ENCODE results near the gene MPDZ. TPM values are rescaled to one million over a fixed set of nuclear protein-coding genes. Genes with fewer than 3 reads are reported as not detected.

MPDZ gene
- total RNA-seq, 4 donors from 2014 or later = 59.5 to 105 (median 74.3) TPM

DNA sequence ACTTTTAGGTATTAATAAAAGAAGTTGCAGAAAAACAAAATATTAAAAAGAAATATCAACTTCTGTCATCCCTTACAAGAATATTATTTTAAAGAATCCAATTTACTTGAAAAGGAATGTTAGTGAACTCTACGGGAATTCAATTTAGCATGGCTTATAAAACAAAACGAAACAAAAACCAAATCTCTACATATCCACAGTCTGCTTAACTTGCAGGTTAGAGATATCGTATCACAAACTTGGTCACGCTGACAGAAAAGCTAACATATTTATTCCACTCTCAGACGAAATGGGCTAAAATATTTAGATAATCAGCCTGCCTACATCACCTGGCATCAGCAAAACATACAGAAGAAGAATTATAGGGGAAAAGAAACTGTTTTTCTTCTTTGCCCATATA, 92.7 kb downstream of the MPDZ start:
- TF ChIP-seq POLR2AphosphoS5 (IDR thresholded peaks at IDR 0.05) (no peak), EP300 (IDR thresholded peaks at IDR 0.05) (no peak), POLR2A (IDR thresholded peaks at IDR 0.05; ENCODE audit: low read depth) (no peak)
- TF ChIP-seq, protein P1, sequence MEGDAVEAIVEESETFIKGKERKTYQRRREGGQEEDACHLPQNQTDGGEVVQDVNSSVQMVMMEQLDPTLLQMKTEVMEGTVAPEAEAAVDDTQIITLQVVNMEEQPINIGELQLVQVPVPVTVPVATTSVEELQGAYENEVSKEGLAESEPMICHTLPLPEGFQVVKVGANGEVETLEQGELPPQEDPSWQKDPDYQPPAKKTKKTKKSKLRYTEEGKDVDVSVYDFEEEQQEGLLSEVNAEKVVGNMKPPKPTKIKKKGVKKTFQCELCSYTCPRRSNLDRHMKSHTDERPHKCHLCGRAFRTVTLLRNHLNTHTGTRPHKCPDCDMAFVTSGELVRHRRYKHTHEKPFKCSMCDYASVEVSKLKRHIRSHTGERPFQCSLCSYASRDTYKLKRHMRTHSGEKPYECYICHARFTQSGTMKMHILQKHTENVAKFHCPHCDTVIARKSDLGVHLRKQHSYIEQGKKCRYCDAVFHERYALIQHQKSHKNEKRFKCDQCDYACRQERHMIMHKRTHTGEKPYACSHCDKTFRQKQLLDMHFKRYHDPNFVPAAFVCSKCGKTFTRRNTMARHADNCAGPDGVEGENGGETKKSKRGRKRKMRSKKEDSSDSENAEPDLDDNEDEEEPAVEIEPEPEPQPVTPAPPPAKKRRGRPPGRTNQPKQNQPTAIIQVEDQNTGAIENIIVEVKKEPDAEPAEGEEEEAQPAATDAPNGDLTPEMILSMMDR (IDR thresholded peaks at IDR 0.05) = no peak
- 87% methylated on average over 5 of the region's 5 CpGs for WGBS
- intact Hi-C loops (cut with DNase I) = no loop called here
- H3K27ac ChIP-seq (replicated peaks in 1 of 4) = no peak overlapping the region
- no peaks in the 10 kb centered on the region for H3K27me3 ChIP-seq
- H3K36me3 ChIP-seq = peaks cover 16 to 83% (median 50%) of the 10 kb centered on the region in 4 donors
- H3K9me3 ChIP-seq = no peaks in the 10 kb centered on the region
- DNase-seq (ENCODE audit: extremely low spot score) = no peak
- no peak overlapping the region for H3K4me3 ChIP-seq
- peaks cover 0 to 1% (median 0%) of the 10 kb centered on the region in 4 donors for H3K4me1 ChIP-seq

DNA sequence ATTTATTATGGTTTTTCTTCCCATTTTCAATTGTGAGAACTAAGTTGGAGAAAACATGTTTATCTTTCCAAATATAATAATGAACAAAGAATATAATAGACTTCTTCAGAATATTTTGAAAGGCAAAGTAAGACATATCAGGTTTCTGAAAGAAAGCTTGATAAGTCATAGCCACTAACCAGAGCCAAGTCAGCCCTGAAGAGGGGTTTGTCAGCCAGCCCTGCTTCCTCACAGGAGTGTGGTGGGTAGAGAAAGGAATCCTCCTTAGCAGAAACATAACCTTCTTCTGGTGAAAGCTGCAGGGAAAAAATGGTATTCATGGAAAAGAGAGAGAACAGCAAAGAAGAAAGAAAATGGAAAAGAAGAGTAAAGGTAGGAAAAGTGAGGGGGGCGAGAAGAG, 93.4 kb downstream of the MPDZ start:
- Histone ChIP-seq H3K9me3 (no peaks in the 10 kb centered on the region), H3K4me3 (no peak overlapping the region), H3K36me3 (peaks cover 11 to 80% (median 47%) of the 10 kb centered on the region in 4 donors), H3K27ac (replicated peaks in 1 of 4) (no peak overlapping the region), H3K4me1 (peaks cover 0 to 4% (median 0%) of the 10 kb centered on the region in 4 donors), H3K27me3 (no peaks in the 10 kb centered on the region)
- WGBS = 93% methylated on average over 1 of the region's 1 CpG
- TF ChIP-seq EP300 (IDR thresholded peaks at IDR 0.05) (no peak), POLR2AphosphoS5 (IDR thresholded peaks at IDR 0.05) (no peak), POLR2A (IDR thresholded peaks at IDR 0.05; ENCODE audit: low read depth) (no peak)
- TF ChIP-seq, protein P1 (IDR thresholded peaks at IDR 0.05) = no peak
- intact Hi-C loops (cut with DNase I) = no loop called here
- DNase-seq (ENCODE audit: extremely low spot score) = no peak

DNA sequence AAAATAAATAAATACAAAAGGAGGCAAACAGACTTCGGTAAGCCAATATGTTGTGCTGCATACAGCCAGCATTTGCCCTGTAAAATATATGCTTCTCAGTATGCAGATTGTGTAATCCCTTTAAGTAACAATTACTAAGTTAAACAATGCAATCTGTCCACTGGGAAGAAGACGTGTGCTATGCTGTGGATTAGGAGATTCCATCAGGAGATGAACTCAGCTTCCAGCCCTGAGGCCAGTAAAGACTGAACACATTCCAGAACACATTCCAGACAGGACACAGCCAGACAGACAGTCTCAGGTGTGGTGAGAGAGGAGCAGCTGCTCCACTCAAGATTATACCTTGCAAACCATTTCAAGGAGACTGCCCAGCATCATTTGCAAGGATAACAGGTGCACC, 97.8 kb downstream of the MPDZ start:
- H3K36me3 ChIP-seq = peaks cover 0 to 49% (median 21%) of the 10 kb centered on the region in 4 donors
- no peak overlapping the region for H3K27ac ChIP-seq (replicated peaks in 1 of 4)
- DNase-seq (ENCODE audit: extremely low spot score) = no peak
- no peaks in the 10 kb centered on the region for H3K27me3 ChIP-seq
- 58% methylated on average over 2 of the region's 2 CpGs for whole genome bisulfite sequencing
- TF ChIP-seq, protein P1 (IDR thresholded peaks at IDR 0.05) = no peak
- no peak for TF ChIP-seq EP300 (IDR thresholded peaks at IDR 0.05)
- no peak for TF ChIP-seq POLR2AphosphoS5 (IDR thresholded peaks at IDR 0.05)
- TF ChIP-seq POLR2A (IDR thresholded peaks at IDR 0.05; ENCODE audit: low read depth) = no peak
- no peaks in the 10 kb centered on the region for H3K9me3 ChIP-seq
- H3K4me3 ChIP-seq = no peak overlapping the region
- intact Hi-C loops (cut with DNase I) = no loop called here
- H3K4me1 ChIP-seq = peaks cover 0 to 4% (median 0%) of the 10 kb centered on the region in 4 donors

DNA sequence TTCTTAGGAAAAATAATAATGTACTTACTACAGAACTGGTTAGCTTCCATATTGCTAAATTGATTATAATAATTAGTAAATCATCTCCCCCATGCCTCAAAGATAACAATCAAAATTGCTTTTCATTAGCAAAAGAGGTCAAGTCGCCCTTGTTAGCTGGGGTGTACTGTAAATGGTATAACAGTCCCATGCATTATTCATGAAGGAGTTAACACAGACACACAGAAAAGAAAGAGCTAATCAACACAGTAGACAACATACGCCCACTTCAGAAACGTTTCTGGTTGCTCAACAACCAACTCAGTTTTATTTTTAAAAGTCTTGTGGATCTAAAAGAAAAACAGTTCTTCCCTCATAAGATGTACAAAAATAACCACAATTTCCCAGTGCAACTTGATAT, 100.2 kb downstream of the MPDZ start:
- H3K9me3 ChIP-seq = no peaks in the 10 kb centered on the region
- TF ChIP-seq POLR2AphosphoS5 (IDR thresholded peaks at IDR 0.05) = no peak
- no peak for TF ChIP-seq EP300 (IDR thresholded peaks at IDR 0.05)
- TF ChIP-seq POLR2A (IDR thresholded peaks at IDR 0.05; ENCODE audit: low read depth) = no peak
- TF ChIP-seq, protein P1 (IDR thresholded peaks at IDR 0.05) = no peak
- intact Hi-C loops (cut with DNase I) = no loop called here
- peaks cover 0 to 4% (median 0%) of the 10 kb centered on the region in 4 donors for H3K4me1 ChIP-seq
- H3K4me3 ChIP-seq = no peak overlapping the region
- WGBS = 61% methylated on average over 3 of the region's 3 CpGs
- no peak overlapping the region for H3K27ac ChIP-seq (replicated peaks in 1 of 4)
- no peak for DNase-seq (ENCODE audit: extremely low spot score)
- peaks cover 0 to 55% (median 26%) of the 10 kb centered on the region in 4 donors for H3K36me3 ChIP-seq
- no peaks in the 10 kb centered on the region for H3K27me3 ChIP-seq

DNA sequence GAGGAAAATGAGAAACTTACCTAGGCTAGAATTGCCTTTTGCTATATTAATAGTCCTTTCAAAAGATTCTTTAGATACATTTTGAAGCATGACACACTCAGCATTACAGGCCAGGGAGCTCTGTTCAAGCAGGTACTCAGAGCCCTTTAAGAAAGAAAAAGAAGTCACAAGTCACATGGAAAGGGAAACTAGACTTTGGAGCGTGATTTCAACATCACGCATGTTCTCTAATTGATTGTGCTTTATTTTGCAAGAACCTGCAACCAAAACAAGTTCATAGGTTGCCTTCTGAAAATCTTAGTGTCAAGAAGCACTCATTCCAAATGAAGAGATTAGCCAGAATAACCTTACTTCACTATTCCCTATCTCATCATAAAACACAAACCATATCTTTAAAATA, 103.8 kb downstream of the MPDZ start:
- H3K4me1 ChIP-seq = no peaks in the 10 kb centered on the region
- WGBS = 95% methylated on average over 2 of the region's 2 CpGs
- no peak for DNase-seq (ENCODE audit: extremely low spot score)
- intact Hi-C loops (cut with DNase I) = no loop called here
- peaks cover 0 to 45% (median 21%) of the 10 kb centered on the region in 4 donors for H3K36me3 ChIP-seq
- TF ChIP-seq, protein P1 (IDR thresholded peaks at IDR 0.05) = no peak
- H3K4me3 ChIP-seq = no peak overlapping the region
- H3K9me3 ChIP-seq = no peaks in the 10 kb centered on the region
- no peak overlapping the region for H3K27ac ChIP-seq (replicated peaks in 1 of 4)
- no peaks in the 10 kb centered on the region for H3K27me3 ChIP-seq

All from esophagus muscularis mucosa (tissue), 4 donors.